ENCODE measurements around the gene ALK. TPM values are rescaled to one million over a fixed set of nuclear protein-coding genes. Genes with fewer than 3 reads are reported as not detected.

ALK gene
- total and polyA plus RNA-seq, 2 experiments from 2014 or later: 0.35 TPM; not detected in 1

DNA sequence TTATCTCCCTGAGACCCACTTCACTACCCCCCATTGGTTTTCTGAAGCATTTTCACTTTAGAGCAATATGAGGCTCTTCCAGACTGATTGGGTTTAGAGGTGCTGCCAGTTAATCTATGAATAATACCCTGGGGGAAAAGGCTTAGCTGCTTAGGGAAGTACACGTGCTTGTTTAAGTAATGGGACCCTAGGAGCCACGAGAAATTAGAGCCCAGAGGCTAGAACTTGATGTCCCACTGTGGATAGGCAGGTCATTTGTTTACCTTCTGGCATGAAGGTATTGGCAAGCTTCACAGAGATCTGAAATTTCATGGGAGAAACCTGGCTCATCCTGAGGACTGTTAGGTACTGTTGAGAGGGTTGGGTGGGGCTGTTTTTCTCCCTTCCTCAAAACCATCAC lies 746.4 kb downstream of the ALK start (continued):
- TF ChIP-seq, protein P1, sequence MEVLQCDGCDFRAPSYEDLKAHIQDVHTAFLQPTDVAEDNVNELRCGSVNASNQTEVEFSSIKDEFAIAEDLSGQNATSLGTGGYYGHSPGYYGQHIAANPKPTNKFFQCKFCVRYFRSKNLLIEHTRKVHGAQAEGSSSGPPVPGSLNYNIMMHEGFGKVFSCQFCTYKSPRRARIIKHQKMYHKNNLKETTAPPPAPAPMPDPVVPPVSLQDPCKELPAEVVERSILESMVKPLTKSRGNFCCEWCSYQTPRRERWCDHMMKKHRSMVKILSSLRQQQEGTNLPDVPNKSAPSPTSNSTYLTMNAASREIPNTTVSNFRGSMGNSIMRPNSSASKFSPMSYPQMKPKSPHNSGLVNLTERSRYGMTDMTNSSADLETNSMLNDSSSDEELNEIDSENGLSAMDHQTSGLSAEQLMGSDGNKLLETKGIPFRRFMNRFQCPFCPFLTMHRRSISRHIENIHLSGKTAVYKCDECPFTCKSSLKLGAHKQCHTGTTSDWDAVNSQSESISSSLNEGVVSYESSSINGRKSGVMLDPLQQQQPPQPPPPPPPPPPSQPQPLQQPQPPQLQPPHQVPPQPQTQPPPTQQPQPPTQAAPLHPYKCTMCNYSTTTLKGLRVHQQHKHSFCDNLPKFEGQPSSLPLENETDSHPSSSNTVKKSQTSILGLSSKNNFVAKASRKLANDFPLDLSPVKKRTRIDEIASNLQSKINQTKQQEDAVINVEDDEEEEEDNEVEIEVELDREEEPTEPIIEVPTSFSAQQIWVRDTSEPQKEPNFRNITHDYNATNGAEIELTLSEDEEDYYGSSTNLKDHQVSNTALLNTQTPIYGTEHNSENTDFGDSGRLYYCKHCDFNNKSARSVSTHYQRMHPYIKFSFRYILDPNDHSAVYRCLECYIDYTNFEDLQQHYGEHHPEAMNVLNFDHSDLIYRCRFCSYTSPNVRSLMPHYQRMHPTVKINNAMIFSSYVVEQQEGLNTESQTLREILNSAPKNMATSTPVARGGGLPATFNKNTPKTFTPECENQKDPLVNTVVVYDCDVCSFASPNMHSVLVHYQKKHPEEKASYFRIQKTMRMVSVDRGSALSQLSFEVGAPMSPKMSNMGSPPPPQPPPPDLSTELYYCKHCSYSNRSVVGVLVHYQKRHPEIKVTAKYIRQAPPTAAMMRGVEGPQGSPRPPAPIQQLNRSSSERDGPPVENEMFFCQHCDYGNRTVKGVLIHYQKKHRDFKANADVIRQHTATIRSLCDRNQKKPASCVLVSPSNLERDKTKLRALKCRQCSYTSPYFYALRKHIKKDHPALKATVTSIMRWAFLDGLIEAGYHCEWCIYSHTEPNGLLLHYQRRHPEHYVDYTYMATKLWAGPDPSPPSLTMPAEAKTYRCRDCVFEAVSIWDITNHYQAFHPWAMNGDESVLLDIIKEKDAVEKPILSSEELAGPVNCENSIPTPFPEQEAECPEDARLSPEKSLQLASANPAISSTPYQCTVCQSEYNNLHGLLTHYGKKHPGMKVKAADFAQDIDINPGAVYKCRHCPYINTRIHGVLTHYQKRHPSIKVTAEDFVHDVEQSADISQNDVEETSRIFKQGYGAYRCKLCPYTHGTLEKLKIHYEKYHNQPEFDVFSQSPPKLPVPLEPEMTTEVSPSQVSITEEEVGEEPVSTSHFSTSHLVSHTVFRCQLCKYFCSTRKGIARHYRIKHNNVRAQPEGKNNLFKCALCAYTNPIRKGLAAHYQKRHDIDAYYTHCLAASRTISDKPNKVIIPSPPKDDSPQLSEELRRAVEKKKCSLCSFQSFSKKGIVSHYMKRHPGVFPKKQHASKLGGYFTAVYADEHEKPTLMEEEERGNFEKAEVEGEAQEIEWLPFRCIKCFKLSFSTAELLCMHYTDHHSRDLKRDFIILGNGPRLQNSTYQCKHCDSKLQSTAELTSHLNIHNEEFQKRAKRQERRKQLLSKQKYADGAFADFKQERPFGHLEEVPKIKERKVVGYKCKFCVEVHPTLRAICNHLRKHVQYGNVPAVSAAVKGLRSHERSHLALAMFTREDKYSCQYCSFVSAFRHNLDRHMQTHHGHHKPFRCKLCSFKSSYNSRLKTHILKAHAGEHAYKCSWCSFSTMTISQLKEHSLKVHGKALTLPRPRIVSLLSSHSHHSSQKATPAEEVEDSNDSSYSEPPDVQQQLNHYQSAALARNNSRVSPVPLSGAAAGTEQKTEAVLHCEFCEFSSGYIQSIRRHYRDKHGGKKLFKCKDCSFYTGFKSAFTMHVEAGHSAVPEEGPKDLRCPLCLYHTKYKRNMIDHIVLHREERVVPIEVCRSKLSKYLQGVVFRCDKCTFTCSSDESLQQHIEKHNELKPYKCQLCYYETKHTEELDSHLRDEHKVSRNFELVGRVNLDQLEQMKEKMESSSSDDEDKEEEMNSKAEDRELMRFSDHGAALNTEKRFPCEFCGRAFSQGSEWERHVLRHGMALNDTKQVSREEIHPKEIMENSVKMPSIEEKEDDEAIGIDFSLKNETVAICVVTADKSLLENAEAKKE (CRISPR knock-in tag; IDR thresholded peaks at IDR 0.05): no peak
- TF ChIP-seq POLR2AphosphoS5 (IDR thresholded peaks at IDR 0.05; ENCODE audit: low read depth) (no peak), ZNF331 (CRISPR knock-in tag; IDR thresholded peaks at IDR 0.05; ENCODE audit: low read depth) (no peak), EZH2phosphoT487 (IDR thresholded peaks at IDR 0.05; ENCODE audit: unreplicated experiment) (no peak), STAT1 (IDR thresholded peaks at IDR 0.05; ENCODE audit: unreplicated experiment) (no peak)
- TF ChIP-seq, protein P2, sequence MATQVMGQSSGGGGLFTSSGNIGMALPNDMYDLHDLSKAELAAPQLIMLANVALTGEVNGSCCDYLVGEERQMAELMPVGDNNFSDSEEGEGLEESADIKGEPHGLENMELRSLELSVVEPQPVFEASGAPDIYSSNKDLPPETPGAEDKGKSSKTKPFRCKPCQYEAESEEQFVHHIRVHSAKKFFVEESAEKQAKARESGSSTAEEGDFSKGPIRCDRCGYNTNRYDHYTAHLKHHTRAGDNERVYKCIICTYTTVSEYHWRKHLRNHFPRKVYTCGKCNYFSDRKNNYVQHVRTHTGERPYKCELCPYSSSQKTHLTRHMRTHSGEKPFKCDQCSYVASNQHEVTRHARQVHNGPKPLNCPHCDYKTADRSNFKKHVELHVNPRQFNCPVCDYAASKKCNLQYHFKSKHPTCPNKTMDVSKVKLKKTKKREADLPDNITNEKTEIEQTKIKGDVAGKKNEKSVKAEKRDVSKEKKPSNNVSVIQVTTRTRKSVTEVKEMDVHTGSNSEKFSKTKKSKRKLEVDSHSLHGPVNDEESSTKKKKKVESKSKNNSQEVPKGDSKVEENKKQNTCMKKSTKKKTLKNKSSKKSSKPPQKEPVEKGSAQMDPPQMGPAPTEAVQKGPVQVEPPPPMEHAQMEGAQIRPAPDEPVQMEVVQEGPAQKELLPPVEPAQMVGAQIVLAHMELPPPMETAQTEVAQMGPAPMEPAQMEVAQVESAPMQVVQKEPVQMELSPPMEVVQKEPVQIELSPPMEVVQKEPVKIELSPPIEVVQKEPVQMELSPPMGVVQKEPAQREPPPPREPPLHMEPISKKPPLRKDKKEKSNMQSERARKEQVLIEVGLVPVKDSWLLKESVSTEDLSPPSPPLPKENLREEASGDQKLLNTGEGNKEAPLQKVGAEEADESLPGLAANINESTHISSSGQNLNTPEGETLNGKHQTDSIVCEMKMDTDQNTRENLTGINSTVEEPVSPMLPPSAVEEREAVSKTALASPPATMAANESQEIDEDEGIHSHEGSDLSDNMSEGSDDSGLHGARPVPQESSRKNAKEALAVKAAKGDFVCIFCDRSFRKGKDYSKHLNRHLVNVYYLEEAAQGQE (IDR thresholded peaks at IDR 0.05; ENCODE audit: unreplicated experiment): no peak
